GM19043 (cell line): ENCODE measurements around the gene THAP8.
"Not testable (repeated sequence)": the region's sequence is repeated elsewhere in the genome, so short reads cannot be mapped to it uniquely, and the experiment has no call there.

Source experiments
- ATAC-seq: cut with Tn5 transposase; IDR thresholded peaks from one replicate; pipeline ENCODE4 v1.9.1; 2021; ENCODE audit warnings: low read depth; ENCODE audit not compliant: unreplicated experiment

THAP8 gene

GRCh38 chr19:36068810-36069499, 14.9 kb upstream of the THAP8 start:
- ATAC-seq = not testable (repeated sequence)

GRCh38 chr19:36067681-36068080, 13.6 kb upstream of the THAP8 start:
- no peak for ATAC-seq

- ATAC-seq = no peak
Measured at GRCh38 chr19:36064826-36065225, 10.7 kb upstream of the THAP8 start.

GRCh38 chr19:36061367-36061766, 7.3 kb upstream of the THAP8 start:
- ATAC-seq = no peak

GRCh38 chr19:36060430-36060829, 6.3 kb upstream of the THAP8 start:
- no peak for ATAC-seq

GRCh38 chr19:36059180-36059910, 5.3 kb upstream of the THAP8 start:
- no peak for ATAC-seq

GRCh38 chr19:36058481-36059179, 4.5 kb upstream of the THAP8 start:
- no peak for ATAC-seq

- ATAC-seq = peak; percentile 53
Measured at GRCh38 chr19:36054733-36055686, 925 bp upstream of the THAP8 start, which contains the start of gene WDR62. TSS of gene WDR62 (plus strand) at chr19:36054897. CDS start at chr19:36054972, 75 bp downstream.

- ATAC-seq = no peak
Measured at GRCh38 chr19:36051637-36052036, 2.4 kb downstream of the THAP8 start.

- ATAC-seq = no peak
Measured at GRCh38 chr19:36051236-36051635, 2.8 kb downstream of the THAP8 start.

- ATAC-seq = no peak
Measured at GRCh38 chr19:36049080-36049698, 4.9 kb downstream of the THAP8 start.

- ATAC-seq = no peak
Measured at GRCh38 chr19:36047835-36048234, 6.2 kb downstream of the THAP8 start.

- no peak for ATAC-seq
Measured at GRCh38 chr19:36046443-36047050, 7.5 kb downstream of the THAP8 start.

- ATAC-seq = no peak
Measured at GRCh38 chr19:36043952-36044351, 10.1 kb downstream of the THAP8 start.

GRCh38 chr19:36041831-36042230, 12.3 kb downstream of the THAP8 start:
- no peak for ATAC-seq

GRCh38 chr19:36041092-36041491, 13.0 kb downstream of the THAP8 start:
- ATAC-seq = not testable (repeated sequence)

- no peak for ATAC-seq
Measured at GRCh38 chr19:36040495-36040894, 13.6 kb downstream of the THAP8 start.

- no peak for ATAC-seq
Measured at GRCh38 chr19:36032251-36033104, 21.6 kb downstream of the THAP8 start, which contains the start of gene CLIP3. TSS of gene CLIP3 (minus strand) at chr19:36032873. CDS start at chr19:36032357, 516 bp downstream.
